Stimulated activated CD4-positive, alpha-beta T cell treated with anti-CD3 and anti-CD28 coated beads, Interleukin-4, amount 100 ng/mL, for 48 hours (primary cell): ENCODE measurements around the gene IL10RA.
"Not testable (repeated sequence)": the region's sequence is repeated elsewhere in the genome, so short reads cannot be mapped to it uniquely, and the experiment has no call there.

ENCODE experiments used
- DNase-seq, 2 donors: peaks; one replicate each; pipeline ENCODE4 v3.0.0-alpha.2; 2020; ENCODE audit warnings: low read depth in 2 of 2

Gene IL10RA

DNA sequence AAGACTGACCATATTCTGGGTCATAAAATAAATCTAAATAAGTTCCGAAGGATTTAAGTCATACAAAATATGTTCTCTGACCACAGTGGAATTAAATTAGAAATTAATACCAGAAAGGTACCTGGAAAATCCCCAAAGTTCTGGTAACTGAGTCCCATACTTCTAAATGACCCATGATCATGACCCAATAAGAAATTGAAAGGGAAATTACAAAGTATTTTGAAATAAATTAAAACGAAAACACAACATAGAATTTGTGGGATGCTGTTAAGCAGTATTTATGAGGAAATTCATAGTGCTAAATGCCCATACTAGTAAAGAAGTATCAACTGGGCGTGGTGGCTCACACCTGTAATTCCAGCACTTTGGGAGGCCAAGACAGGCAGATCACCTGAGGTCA is 23.4 kb upstream of the IL10RA start:
- no peak for DNase-seq

DNA sequence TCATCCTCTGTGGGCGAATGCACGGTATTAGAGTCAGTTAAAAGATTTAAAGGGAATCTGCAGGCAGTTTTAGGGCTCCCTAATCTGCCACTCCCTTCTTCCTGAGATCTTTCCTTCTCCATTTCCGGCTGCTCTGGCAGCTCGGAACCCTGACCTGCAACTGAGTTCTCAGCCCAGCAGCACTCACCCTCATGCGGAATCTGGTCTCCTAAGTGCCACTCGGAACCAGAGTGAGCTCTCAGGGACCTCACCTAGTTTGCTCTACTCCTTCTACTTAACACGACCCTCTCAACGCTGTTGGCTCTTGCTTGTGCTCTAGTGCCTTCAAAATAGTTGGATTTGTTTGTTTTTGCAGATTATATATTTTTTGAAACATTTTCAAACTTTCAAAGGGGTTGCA is 19.3 kb upstream of the IL10RA start:
- DNase-seq, result no peak

DNA sequence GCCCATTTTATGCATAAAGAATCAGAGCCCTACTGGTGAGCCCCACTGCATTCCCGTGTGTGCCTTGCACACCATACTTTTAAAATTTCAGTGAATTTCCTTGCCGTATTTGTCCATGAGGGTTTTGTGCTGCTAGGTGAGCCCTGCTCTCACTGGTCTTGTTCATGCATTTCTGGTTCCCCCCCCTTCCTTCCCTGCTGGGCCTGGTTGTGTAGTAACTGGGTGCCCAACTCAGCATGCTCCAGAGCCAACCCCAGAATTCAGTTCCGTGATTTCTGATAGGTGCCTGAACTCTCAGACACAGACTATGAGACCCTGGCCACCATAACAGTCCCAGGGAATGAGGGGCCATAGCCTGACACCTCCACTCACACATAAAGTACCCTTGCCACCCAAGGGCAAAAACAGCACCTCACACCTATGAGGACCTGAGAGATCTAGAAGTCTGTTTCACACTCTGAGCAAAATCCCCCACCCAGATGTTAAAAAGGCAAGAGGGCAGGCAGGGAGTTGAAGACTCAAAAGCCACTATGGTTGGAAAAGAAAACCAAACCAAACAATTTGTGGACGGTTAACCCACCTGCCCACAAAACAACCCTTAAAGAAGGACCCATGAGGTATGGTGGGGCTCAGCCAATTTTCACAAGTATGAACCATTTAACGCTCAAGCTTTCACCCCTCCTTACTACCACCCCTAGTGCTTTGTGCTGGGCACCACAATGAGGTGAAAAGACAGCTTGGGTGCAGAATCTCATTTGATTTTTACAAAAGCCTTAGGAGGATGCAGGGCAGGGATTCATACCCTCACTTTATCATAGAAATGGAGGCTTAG is 16.8 kb upstream of the IL10RA start:
- DNase-seq, result no peak

DNA sequence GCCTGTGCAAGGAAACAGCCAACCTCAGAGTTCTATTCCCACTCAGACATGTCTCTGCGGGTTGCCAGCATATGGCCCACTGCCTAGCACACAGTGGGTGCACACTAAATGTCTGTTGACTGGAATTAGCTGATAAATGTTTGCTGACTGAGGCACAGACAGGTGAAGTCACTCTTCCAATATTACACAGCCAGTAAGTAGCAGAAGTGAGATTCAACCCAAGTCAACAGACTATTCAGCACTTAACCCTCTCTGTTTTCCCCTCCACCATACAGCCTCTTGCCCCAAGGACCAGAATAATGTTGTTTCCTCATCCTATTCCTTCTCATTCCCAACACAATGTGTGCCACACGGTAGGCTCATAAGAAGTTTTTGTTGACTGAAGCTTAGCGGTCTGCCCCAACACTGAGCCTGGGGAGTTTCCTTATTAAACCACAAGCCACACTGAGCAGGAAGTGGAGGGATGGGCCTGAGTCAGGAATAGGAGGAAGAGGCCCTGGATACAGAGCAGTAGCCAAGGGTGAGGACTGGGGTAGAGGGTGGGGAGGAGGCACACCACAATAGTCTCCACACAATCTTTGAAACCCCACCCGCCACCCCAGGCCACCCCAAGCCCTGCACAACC is 15.7 kb upstream of the IL10RA start:
- no peak for DNase-seq

DNA sequence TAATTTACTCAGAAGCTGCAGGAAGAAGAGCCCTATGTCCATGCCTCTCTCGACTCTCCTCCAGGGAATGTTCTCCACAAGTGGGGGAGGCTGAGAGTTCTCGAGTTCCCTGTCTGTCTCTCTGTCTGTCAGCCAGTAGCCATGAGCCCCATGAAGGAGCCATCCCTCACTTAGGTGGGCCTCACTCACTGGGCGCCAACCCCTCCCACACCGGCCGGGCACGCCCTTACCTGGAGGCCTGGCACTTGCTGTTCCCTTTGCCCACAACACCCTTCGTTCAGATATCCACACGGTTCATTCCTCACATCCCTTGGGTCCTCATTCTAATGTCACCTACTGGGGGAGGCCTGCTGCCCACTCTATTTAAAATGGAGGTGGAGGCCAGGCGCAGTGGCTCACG is 14.2 kb upstream of the IL10RA start:
- no peak for DNase-seq

DNA sequence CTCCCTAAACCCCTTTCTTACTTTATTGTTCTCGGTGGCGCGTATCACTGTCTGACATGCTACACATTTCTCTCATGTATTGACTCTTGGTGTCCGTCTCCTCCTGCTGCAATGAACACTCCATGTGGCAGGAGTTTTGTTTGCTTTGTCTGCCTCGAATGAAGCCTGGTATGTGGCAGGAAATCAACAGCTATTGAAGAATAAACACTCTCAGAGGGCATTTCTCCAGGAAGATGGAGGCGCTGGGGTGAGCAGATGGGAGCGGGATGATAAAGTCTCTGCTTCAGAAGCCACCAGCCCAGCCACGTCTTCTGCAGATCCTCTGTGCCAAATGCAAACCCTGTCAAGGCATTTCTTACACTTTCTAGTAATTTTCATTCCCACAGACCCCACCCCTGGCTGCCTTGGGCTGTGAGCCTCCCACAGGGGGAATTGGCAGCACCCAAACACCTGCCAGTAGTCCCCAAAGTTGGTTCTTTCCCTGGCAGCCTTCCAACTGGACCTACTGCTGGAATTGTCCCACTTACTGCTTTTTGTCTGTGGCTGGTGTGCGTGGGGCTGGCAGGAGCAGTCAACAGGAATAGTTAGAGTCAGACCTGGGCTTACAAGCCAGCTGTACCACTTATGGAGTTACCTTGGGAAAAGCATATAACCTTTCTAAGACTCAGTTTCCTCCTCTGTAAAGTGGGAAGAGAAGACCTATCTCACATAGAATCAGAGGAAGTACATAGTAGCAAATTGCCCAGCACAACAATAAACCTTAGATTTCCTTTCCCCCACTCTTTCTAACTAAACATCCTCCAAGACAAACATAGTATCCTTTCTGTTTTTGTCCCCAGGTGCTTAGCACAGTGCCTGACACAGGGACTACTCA is 13.3 kb upstream of the IL10RA start:
- DNase-seq, result no peak

DNA sequence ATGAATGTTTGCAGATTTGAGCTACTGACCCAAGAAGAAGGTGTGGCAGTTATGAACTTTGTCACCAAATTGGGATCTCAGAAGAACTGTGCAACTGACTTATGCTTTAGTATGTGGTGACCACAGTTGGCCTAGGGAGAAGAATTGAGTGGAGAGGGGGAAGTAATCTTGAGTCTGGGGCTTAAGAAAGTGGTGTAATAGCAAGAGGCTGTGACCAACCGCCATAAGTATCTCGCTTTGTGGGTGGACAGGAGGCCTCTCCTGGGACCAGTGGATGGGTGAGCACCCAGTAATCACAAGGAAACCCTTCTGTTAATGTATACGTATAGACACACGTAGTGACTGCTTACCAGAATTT is 12.7 kb upstream of the IL10RA start:
- no peak for DNase-seq

DNA sequence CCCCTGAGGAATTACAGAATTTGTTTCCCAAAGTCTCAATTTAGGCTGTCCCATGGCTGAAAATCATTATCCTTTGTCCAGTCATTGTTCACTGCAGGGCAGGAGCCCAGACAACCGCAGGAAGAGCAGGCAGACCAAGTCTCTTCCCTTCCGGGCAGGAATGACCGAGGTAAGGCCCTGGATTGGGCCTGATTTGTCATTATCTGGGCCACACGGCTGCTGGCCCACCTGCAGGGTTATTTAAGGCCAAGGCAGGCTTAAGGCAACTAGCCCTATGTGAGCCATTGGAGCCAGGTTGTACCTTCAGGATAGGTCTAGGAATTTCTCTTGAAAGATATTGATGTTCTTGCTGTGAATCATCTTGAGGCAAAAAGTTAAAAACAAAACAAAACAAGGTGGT is 9.7 kb upstream of the IL10RA start:
- no peak for DNase-seq

DNA sequence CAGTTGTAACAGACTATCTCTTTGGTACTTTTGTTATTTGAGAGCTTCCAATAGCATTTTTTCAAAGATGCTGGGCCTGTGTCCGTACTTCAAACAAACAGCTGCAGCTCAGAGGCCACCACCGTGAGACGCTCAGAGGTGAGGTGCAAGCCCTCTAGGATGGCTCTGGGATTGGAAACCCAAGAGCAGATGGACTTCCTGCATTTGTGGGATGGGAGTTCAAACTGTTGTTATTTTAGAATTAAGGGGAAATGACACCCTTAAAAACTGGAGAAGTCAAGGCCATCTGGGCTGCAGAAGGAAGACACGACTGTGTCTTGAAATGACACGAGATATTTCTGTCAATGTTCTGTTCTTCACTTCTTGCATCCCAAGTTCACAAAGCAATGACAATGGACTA is 9.2 kb upstream of the IL10RA start:
- no peak for DNase-seq

DNA sequence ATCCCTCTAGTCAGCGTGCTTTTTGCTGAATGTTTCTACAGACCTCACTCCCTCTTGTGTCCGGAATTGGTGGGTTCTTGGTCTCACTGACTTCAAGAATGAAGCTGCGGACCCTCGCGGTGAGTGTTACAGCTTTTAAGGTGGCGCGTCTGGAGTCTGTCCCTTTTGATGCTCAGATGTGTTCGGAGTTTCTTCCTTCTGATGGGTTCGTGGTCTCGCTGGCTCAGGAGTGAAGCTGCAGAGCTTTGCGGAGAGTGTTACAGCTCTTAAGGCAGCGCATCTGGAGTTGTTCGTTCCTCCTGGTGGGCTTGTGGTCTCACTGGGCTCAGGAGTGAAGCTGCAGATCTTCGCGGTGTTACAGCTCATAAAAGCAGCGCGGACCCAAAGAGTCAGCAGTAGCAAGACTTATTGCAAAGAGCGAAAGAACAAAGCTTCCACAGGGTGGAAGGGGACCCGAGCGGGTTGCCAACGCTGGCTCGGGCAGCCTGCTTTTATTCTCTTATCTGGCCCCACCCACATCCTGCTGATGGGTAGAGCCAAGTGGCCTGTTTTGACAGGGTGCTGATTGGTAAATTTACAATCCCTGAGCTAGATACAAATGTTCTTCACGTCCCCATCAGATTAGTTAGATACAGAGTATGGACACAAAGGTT is 8.5 kb upstream of the IL10RA start:
- DNase-seq, result not testable (repeated sequence)

DNA sequence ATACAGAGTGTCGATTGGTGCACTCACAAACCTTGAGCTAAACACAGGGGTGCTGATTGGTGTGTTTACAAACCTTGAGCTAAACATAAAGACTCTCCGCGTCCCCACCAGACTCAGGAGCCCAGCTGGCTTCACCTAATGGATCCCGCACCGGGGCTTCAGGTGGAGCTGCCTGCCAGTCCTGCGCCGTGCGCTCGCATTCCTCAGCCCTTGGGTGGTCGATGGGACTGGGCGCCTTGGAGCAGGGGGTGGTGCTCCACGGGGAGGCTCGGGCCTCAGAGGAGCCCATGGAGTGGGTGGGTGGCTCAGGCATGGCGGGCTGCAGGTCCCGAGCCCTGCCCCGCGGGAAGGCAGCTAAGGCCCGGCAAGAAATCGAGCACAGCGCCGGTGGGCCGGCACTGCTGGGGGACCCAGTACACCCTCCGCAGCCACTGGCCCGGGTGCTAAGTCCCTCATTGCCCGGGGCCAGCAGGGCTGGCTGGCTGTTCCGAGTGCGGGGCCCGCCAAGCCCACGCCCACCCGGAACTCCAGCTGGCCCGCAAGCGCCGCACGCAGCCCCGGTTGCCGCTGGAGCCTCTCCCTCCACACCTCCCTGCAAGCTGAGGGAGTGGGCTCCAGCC is 7.8 kb upstream of the IL10RA start:
- not testable (repeated sequence) for DNase-seq

DNA sequence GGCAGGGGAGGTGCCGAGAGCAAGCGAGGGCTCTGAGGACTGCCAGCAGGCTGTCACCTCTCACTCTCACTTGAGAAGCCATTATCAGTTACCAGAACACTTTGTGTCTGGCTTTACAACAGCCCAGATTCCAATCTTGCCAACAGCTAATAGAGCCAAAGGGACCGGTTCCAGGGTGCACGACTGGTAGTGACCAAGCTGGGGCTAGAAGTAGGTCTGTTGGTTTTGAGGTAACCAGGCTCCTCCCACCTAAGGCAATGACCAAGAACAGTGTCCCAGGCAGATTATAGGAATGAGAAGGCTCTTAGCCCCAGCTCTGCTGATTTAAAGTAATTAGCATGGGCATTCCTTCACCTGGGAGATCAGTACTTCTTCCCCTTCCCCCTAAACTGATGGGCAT is 7.2 kb upstream of the IL10RA start:
- no peak for DNase-seq

DNA sequence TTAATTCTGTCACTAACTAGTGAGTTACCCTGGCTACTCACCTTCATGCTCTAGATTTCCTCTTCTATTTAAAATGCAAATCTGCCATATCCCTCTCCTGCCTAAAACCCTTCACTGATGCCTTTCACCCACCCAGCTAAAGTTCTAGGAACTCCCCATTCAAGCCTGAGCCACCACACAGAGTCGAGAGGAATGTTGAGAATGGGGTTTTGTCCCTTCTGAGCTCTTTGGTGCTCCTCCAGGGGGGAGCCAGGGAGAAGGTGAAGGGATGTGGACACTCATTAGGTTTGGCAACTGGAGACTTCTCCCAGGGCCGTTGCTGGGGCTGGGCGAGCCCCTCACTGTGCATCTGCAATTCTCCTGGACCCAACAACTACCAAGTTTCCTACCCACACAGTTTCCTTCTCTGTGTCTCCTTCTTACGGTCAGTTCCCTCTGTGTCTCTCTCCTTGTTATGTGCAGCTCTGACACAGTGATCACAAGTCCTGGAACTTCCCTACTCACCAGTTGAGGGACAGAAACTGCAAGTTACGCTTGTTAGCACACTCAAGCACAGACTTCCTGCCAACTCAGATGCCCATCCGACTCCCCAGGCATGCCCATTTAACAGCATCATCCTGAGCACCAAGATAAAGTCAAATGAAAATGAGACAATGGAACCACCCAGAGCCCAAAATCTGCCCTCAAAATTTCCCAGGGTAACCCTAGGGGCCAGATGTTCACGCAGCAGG is 6.5 kb upstream of the IL10RA start:
- no peak for DNase-seq

DNA sequence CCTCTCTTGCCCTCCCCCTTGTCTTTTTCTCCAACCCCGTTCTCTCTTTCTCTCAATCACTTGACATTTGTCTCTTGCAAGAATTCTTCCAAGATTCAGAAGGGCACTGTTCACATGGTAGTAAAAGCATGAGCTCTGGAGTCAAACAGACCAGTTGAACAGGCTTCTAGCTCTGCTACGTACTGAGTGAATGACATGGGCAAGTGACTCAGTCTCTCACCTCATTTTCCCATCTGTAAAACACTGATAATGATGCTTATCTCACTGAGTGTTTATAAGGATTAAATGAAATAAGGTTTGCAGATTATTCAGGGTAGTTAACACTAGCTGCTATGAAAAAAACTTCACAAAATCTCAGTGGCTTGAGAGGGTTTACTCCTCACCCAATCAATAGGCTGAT is 5.9 kb upstream of the IL10RA start:
- no peak for DNase-seq

DNA sequence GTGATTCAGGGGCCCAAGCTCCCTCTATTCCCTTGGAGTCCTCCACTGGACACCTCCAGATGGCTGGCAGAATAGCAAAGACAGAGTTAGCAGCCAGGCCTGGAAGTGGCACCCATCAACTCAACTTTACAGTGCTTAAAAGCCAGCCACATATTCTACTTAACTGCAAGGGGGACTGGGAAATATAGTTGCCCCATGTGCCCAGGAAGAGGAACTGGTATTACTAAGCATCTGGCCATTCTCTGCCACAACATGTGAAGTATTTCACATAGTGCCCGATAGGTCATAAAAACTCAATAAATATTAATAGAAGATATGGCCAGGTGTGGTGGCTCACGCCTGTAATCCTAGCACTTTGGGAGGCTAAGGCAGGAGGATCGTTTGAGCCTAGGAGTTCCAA is 5.5 kb upstream of the IL10RA start:
- DNase-seq, result no peak

DNA sequence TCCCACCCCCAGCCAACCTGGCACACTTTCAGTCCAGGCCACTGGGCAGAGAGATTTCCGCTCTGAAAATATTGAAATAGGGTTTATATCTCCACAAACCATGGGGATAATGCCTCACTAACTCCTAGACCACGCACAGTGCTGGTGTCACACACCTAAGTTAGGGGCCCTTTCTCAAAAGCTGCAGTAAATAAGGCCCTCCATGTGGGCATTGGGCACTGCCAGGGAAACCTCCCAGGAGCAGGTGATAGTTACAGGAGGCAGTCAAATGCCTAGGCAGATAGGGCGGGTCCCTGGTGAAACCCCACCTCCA is 3.1 kb upstream of the IL10RA start:
- no peak for DNase-seq

DNA sequence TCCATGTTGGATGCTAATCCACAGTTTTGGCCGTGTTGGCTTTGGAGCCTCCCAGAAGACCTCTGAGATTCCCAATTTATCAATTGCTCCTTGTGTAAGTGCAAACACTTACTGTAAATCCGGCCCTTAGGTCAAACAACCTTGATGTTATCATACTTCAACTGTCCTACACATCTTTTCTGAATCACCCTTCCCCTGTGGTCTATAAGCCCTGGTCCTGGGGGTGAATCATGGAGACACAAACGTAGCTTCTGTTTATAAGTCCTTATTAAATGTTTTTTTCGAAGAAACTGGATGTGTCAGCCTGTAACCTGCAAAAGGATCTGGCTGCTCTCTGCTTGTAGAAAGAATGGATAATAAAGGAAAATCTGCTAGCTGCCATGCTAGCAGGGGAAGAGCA is 1.7 kb upstream of the IL10RA start:
- no peak for DNase-seq

DNA sequence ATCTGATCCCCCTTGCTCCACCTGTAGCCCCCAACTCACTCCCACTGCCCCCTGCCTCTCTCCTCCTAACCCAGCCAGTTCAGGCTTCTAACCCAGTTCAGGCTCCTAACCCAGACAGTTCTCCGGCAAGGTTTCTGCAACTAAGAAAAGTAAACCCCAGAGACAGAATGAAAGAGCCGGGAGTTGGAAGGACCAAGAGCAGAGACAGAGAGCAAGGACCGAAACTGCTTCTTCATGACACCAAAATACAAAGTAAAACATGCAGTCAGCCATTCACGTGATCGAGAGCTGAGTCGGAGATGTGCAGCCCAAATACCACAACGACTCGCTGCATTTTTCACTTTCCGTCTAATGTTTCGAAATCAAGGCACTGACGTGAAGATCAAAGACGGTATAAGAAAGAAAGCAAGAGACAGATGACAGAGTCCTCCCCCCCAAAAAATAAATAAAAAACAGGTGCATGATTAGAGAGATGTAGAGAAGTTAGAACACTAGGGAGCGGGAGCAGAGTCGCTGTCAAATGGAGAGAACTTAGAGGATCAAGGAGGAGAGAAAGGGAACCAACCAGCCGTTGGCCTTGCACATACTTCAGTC is 884 bp downstream of the IL10RA start:
- peak in 1 of 2 donors; percentile 63 for DNase-seq

DNA sequence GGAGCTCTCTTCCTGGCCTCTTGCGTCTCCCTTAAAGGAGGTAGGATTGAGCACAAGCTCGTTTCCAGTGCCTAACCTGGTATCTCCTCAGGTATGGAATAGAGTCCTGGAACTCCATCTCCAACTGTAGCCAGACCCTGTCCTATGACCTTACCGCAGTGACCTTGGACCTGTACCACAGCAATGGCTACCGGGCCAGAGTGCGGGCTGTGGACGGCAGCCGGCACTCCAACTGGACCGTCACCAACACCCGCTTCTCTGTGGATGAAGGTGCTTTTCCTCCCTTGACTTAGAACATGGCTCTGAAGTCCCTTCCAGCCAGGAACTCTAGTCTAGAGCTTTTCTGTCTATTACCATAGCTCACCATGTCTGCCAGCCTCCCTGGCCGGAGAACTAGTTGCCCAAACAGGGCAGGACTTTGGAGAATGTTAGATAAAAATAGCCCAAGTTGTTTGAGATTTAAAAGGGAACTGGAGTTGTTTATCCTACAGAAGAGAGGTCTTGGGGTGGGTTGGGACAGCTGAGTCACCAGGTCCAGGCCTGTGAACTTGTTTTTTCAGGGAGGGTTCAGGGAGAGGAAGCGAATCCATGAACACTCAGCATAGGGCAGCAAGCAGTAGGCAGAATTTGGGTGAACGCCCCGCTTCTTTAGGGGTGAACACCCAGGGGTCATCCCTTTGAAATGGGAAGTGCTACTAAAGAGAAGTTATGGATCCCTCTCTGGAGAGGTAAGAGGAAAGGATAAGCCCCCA is 3.3 kb downstream of the IL10RA start:
- DNase-seq, result no peak

DNA sequence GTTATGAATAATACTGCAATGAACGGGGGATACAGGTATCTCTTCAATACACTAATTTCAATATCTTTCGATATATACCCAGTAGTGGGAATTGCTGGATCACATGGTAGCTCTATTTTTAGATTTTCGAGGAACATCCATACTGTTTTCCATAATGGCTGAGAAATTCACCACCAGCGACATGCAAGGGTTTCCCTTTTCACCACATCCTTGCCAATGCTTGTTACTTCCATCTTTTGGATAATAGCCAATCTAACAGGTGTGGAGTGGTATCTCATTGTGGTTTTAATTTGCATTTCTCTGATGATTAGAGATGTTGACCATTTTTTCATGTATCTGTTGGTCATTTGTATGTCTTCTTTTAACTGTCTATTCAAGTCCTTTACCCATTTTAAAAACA is 5.9 kb downstream of the IL10RA start:
- DNase-seq, result no peak
